ENCODE measurements around the gene PTPRT.

- no peak for TF ChIP-seq POLR2AphosphoS5 (IDR thresholded peaks at IDR 0.05; ENCODE audit: low read depth)
- TF ChIP-seq CTCF (conservative IDR thresholded peaks at IDR 0.05; ENCODE audit: low read depth in 2 of 2), result no peak
- TF ChIP-seq EZH2 (IDR thresholded peaks at IDR 0.05; ENCODE audit: low read depth, unreplicated experiment), result no peak
- TF ChIP-seq EZH2phosphoT487 (IDR thresholded peaks at IDR 0.05; ENCODE audit: unreplicated experiment), result no peak
- TF ChIP-seq REST (IDR thresholded peaks at IDR 0.05; ENCODE audit: unreplicated experiment), result no peak
- no peak for TF ChIP-seq ZNF462 (CRISPR knock-in tag; IDR thresholded peaks at IDR 0.05)
- no peak for TF ChIP-seq STAT1 (IDR thresholded peaks at IDR 0.05; ENCODE audit: unreplicated experiment)
Measured at GRCh38 chr20:42531508-42531961, 658.2 kb downstream of the PTPRT start.
